Astrocyte (in vitro differentiated cells and primary cell): ENCODE measurements around the gene KIF21B. TPM values are rescaled to one million over a fixed set of nuclear protein-coding genes. Genes with fewer than 3 reads are reported as not detected.

Source experiments
- DNase-seq: peaks from one replicate; pipeline ENCODE4 v3.0.0-alpha.2; 2010; ENCODE audit warnings: low read depth
- FAIRE-seq: peaks from 2 replicates; lab custom pipeline; 2011; peaks lifted over from hg19 to GRCh38; lab: Jason Lieb, UNC
- H2AFZ ChIP-seq: 2 replicates; pipeline ENCODE4 v1.6.0; 2012; ENCODE audit warnings: low read depth, low read length, inconsistent platforms
- H3K27ac ChIP-seq: 2 replicates; pipeline ENCODE4 v1.5.1; 2011; ENCODE audit warnings: low read depth, low read length, inconsistent platforms
- H3K27me3 ChIP-seq: 2 replicates; pipeline ENCODE4 v1.6.0; 2011; ENCODE audit warnings: low read length, inconsistent platforms; ENCODE audit not compliant: insufficient read depth
- H3K36me3 ChIP-seq: 2 replicates; pipeline ENCODE4 v1.5.1; 2011; ENCODE audit warnings: low read length, inconsistent platforms; ENCODE audit not compliant: insufficient read depth
- H3K4me1 ChIP-seq: 2 replicates; pipeline ENCODE4 v1.5.1; 2011; ENCODE audit warnings: low read length, inconsistent platforms; ENCODE audit not compliant: insufficient read depth
- H3K4me2 ChIP-seq: 2 replicates; pipeline ENCODE4 v1.6.0; 2012; ENCODE audit warnings: low read length, inconsistent platforms
- H3K4me3 ChIP-seq: 2 replicates; pipeline ENCODE4 v1.5.1; 2011; ENCODE audit warnings: low read depth, mild to moderate bottlenecking, low read length, inconsistent platforms; ENCODE audit not compliant: insufficient read depth
- H3K79me2 ChIP-seq: 2 replicates; pipeline ENCODE4 v1.6.0; 2012; ENCODE audit warnings: mild to moderate bottlenecking, low read length, inconsistent platforms; ENCODE audit not compliant: insufficient read depth
- H3K9ac ChIP-seq: 2 replicates; pipeline ENCODE4 v1.6.0; 2012; ENCODE audit warnings: mild to moderate bottlenecking, low read length, inconsistent platforms
- H3K9me3 ChIP-seq: 2 replicates; pipeline ENCODE4 v1.5.1; 2012; ENCODE audit warnings: low read depth, mild to moderate bottlenecking, low read length, inconsistent platforms; ENCODE audit not compliant: insufficient read depth
- H4K20me1 ChIP-seq: 2 replicates; pipeline ENCODE4 v1.6.0; 2012; ENCODE audit warnings: low read length, inconsistent platforms; ENCODE audit not compliant: insufficient read depth
- H3K27ac Mint-ChIP-seq: one replicate; pipeline ENCODE4 v1.8.0; 2021; ENCODE audit warnings: mild to moderate bottlenecking, mixed read lengths; ENCODE audit not compliant: unreplicated experiment
- H3K27me3 Mint-ChIP-seq: one replicate; pipeline ENCODE4 v1.8.0; 2021; ENCODE audit warnings: low read depth, mixed read lengths; ENCODE audit not compliant: unreplicated experiment
- H3K36me3 Mint-ChIP-seq: one replicate; pipeline ENCODE4 v1.8.0; 2021; ENCODE audit warnings: low read depth, mixed read lengths; ENCODE audit not compliant: unreplicated experiment
- H3K4me1 Mint-ChIP-seq: one replicate; pipeline ENCODE4 v1.8.0; 2021; ENCODE audit warnings: low read depth, mixed read lengths; ENCODE audit not compliant: unreplicated experiment
- H3K4me3 Mint-ChIP-seq: one replicate; pipeline ENCODE4 v1.8.0; 2021; ENCODE audit warnings: mild to moderate bottlenecking, moderate library complexity, mixed read lengths; ENCODE audit not compliant: unreplicated experiment
- H3K9me3 Mint-ChIP-seq: one replicate; pipeline ENCODE4 v1.8.0; 2021; ENCODE audit warnings: mild to moderate bottlenecking, mixed read lengths; ENCODE audit not compliant: unreplicated experiment
- CTCF ChIP-seq: IDR thresholded peaks from 2 replicates; pipeline ENCODE4 v1.5.1; 2011; ENCODE audit warnings: low read depth, mild to moderate bottlenecking, inconsistent platforms, low read length, moderate library complexity; ENCODE audit not compliant: insufficient read depth
- EZH2 ChIP-seq: IDR thresholded peaks from 2 replicates; pipeline ENCODE4 v1.6.1; 2012; ENCODE audit warnings: mild to moderate bottlenecking, low read length, inconsistent platforms; ENCODE audit not compliant: insufficient read depth
- total RNA-seq: library from RNA; stranded (reverse); gene quantifications from 2 replicates; pipeline ENCODE4 v1.2.1, GENCODE V29; 2021

Gene KIF21B
- total RNA-seq, 1 donor from 2014 or later: 4.7 TPM

GRCh38 chr1:200921571-200922110 is 101.9 kb downstream of the KIF21B start:
- Histone ChIP-seq H3K4me3 (no peak overlapping the region), H3K36me3 (no peaks in the 10 kb centered on the region), H3K9me3 (no peaks in the 10 kb centered on the region), H4K20me1 (no peaks in the 10 kb centered on the region), H3K9ac (no peak overlapping the region), H3K27ac (no peak overlapping the region), H3K4me2 (no peak overlapping the region), H3K27me3 (no peaks in the 10 kb centered on the region), H2AFZ (no peak overlapping the region), H3K79me2 (no peaks in the 10 kb centered on the region), H3K4me1 (no peaks in the 10 kb centered on the region)
- Mint-ChIP-seq H3K4me1 (peaks cover 10% of the 10 kb centered on the region), H3K9me3 (no peaks in the 10 kb centered on the region), H3K4me3 (no peak overlapping the region), H3K27ac (no peak overlapping the region), H3K36me3 (no peaks in the 10 kb centered on the region), H3K27me3 (peaks cover 5% of the 10 kb centered on the region)
- FAIRE-seq: no peak
- no peak for DNase-seq
- TF ChIP-seq CTCF (no peak), EZH2 (no peak)

Other genes starting within 250 kb of the KIF21B start
- gene GPR25, start 150.7 kb downstream of the KIF21B start, total RNA-seq: not detected in 2 replicates
- 9.5 and 10.3 TPM in 2 replicates for gene INAVA, start 128.8 kb downstream of the KIF21B start, total RNA-seq
- gene CACNA1S, start 88.7 kb upstream of the KIF21B start, total RNA-seq: not detected in 2 replicates
- not detected in 2 replicates for gene ASCL5, start 103.5 kb upstream of the KIF21B start, total RNA-seq
- 87.8 and 88.1 TPM in 2 replicates for gene TMEM9, start 130.8 kb upstream of the KIF21B start, total RNA-seq
- gene IGFN1, start 167.1 kb upstream of the KIF21B start, total RNA-seq: 0.02 TPM in 1 of 2 replicates, not detected in the other